GM18499 (cell line): ENCODE data around the gene RAB11FIP4.

ENCODE experiments used
- ATAC-seq: cut with Tn5 transposase; IDR thresholded peaks from one replicate; pipeline ENCODE4 v1.9.1; 2021; ENCODE audit warnings: moderate number of reproducible peaks; ENCODE audit not compliant: insufficient read depth, unreplicated experiment

The RAB11FIP4 gene

GRCh38 chr17:31533546-31534155 is 142.2 kb downstream of the RAB11FIP4 start:
- ATAC-seq, result no peak

GRCh38 chr17:31534223-31534888 is 142.9 kb downstream of the RAB11FIP4 start:
- ATAC-seq, result no peak

GRCh38 chr17:31535581-31535981 is 144.1 kb downstream of the RAB11FIP4 start:
- peak; percentile 68 for ATAC-seq

- ATAC-seq, result no peak
Measured at GRCh38 chr17:31536451-31536850, 145.0 kb downstream of the RAB11FIP4 start.

DNA sequence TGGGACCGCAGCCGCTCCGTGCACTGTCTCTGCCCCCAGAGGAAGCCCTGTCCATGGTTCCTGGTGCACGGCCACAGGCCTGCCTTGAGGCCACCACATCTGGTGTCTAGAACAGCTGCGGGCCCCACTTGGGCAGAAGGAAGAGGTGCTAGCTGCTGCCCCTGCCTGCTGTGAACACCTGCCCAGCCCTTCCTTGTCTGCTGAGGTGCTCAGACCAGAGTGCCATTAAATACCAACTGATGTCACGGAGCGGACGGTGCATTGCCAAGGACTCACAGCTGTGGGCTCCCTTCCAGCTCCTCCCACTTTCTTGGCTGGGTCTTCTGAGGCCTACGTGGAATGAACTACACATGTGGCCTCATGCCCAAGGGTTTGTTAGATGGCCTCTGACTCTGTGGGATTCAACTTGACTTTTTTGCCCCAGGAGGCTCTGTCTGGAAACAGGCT is 146.1 kb downstream of the RAB11FIP4 start:
- ATAC-seq, result no peak

GRCh38 chr17:31538080-31538762 is 146.7 kb downstream of the RAB11FIP4 start:
- ATAC-seq, result no peak

DNA sequence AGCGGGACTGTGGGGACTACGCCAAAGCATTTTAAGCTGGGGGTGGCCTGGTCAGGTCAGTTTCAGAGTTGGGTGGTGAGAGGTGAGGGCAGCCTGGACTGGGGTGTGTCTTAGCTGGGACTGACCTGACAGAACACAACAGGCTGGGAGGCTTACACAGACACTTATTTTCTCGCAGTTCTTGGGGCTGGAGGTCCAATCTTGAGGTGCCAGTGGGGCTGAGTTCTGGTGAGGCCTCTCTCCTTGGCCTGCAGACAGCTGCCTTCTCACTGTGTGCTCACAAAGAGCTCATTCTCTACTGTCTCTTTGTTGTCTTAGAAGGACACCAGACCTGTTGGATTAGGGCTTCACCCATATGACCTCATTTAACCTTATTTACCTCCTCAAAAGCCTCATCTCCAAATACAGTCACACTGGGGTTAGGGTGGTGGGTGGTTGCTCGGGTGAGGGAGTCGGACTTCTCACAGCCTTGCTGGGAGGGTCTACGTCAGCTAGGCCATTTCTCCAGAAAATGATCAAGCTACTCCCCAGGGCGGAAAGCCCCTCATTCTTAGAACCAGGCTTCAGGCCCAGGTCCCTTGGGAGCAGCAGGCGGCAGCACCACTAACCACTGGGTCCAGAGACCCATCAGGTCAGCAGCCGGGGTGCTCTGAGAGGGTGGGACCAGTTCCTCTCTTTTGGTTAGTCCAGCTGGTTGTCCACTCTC is 149.3 kb downstream of the RAB11FIP4 start:
- ATAC-seq, result no peak

GRCh38 chr17:31541559-31541958 is 150.1 kb downstream of the RAB11FIP4 start:
- no peak for ATAC-seq

GRCh38 chr17:31544186-31544585 is 152.7 kb downstream of the RAB11FIP4 start:
- ATAC-seq, result no peak

GRCh38 chr17:31546650-31547049 is 155.2 kb downstream of the RAB11FIP4 start:
- no peak for ATAC-seq

DNA sequence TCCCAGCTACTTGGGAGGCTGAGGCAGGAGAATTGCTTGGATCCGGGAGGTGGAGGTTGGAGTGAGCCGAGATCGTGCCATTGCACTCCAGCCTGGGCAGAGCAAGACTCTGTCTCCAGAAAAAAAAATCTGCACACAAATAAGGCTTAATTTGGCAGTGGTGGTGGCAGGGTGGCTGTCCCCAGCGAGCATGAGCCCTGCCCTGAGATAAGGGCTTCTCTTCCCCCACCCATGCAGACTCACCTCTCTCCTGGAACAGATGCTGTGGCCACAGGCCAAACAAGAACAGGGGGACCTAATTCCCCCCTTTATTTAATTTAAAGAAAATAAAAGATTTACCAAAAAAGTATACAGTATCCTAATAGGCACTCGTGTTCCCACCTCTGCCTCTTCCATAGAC is 157.2 kb downstream of the RAB11FIP4 start:
- no peak for ATAC-seq

DNA sequence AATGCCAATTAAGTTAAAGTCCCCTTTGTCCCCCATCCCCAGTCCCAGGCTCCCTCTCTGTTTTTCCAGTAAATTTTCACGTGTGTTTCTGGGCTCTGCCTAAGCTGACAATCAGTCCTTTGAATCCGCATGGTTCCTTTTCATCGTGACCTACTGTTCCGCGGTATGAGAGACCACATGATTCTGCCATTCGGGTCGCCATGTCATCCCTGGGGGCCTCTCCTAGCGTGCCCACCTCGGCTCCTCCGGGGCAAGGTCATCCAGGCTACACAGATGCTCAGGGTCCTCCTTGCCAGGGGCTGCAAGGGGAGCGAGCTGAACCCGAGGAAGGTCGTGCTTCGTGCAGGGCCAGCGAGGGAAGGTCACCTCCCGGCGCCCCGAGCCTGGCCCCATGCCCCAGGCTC is 157.6 kb downstream of the RAB11FIP4 start:
- ATAC-seq, result no peak

GRCh38 chr17:31549525-31550388 is 158.3 kb downstream of the RAB11FIP4 start:
- no peak for ATAC-seq

GRCh38 chr17:31550389-31551056 is 159.0 kb downstream of the RAB11FIP4 start:
- ATAC-seq, result no peak

DNA sequence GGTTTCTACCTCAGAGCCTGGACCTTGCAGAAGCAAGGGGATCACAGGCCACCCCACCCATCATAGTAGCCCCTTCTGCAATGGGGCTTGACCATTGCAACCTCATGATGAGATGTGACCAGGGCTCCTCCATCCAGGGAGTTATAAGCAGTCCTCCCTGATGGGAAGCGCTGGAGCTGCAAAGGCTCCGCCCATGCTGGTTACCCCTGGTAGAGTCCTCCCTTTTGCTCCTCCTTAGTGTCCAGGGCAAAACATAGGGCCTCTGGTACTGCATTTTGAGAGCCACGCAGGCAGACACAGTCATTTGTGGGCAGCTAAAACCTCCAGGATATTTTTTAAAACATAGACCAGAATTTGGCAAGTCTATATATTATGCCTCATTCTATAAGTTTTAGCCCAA is 161.1 kb downstream of the RAB11FIP4 start:
- no peak for ATAC-seq

DNA sequence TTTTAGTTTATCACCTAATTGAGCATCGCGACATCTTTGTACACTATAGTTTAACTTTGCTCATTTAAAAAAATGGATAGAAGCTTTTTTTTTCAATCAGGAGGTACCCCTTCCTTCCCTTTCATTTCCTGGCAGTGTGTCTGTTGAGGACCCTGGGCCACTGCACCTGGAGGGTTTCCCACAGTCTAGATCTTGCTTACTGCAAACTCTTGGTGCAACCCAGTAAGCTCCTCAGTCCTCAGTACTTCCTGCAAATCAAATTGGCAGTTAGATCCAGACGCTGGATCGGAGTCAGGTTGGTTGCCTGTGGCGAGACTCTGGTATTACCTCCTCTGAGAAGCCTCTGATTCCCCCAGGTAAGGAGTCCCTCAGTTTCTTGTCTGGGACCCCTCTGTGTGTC is 162.0 kb downstream of the RAB11FIP4 start:
- ATAC-seq, result no peak

- no peak for ATAC-seq
Measured at GRCh38 chr17:31554930-31555329, 163.5 kb downstream of the RAB11FIP4 start.

- ATAC-seq, result no peak
Measured at GRCh38 chr17:31556969-31557645, 165.6 kb downstream of the RAB11FIP4 start.
